Fibroblast of skin of scalp (primary cell): ENCODE results near the gene APBA2.

Source experiments
- DNase-seq: peaks from one replicate; pipeline ENCODE4 v3.0.0-alpha.2; 2013

The APBA2 gene

GRCh38 chr15:28985691-28986090, 99.9 kb downstream of the APBA2 start:
- DNase-seq = no peak

GRCh38 chr15:28986108-28986507, 100.3 kb downstream of the APBA2 start:
- no peak for DNase-seq

- no peak for DNase-seq
Measured at GRCh38 chr15:28986726-28987125, 101.0 kb downstream of the APBA2 start.

- DNase-seq = no peak
Measured at GRCh38 chr15:28987337-28987736, 101.6 kb downstream of the APBA2 start.

GRCh38 chr15:28989239-28989830, 103.6 kb downstream of the APBA2 start:
- peak; percentile 57 for DNase-seq

- no peak for DNase-seq
Measured at GRCh38 chr15:28989896-28990295, 104.1 kb downstream of the APBA2 start.

- DNase-seq = no peak
Measured at GRCh38 chr15:28990390-28990789, 104.6 kb downstream of the APBA2 start.

GRCh38 chr15:28991236-28992171, 105.7 kb downstream of the APBA2 start:
- DNase-seq = no peak

- DNase-seq = no peak
Measured at GRCh38 chr15:28992336-28992864, 106.6 kb downstream of the APBA2 start.

- no peak for DNase-seq
Measured at GRCh38 chr15:28993051-28993719, 107.4 kb downstream of the APBA2 start.

- DNase-seq = no peak
Measured at GRCh38 chr15:28993720-28994053, 107.9 kb downstream of the APBA2 start.

GRCh38 chr15:28994142-28994830, 108.5 kb downstream of the APBA2 start:
- DNase-seq = no peak

- DNase-seq = no peak
Measured at GRCh38 chr15:28994831-28995596, 109.2 kb downstream of the APBA2 start.

GRCh38 chr15:28995705-28996104, 109.9 kb downstream of the APBA2 start:
- no peak for DNase-seq

- no peak for DNase-seq
Measured at GRCh38 chr15:28996289-28996688, 110.5 kb downstream of the APBA2 start.

- no peak for DNase-seq
Measured at GRCh38 chr15:28996953-28997352, 111.2 kb downstream of the APBA2 start.

- DNase-seq = no peak
Measured at GRCh38 chr15:28997791-28998190, 112.0 kb downstream of the APBA2 start.

- DNase-seq = no peak
Measured at GRCh38 chr15:28998511-28998910, 112.7 kb downstream of the APBA2 start.

GRCh38 chr15:29003191-29003839, 117.5 kb downstream of the APBA2 start:
- DNase-seq = peak; percentile 19

- no peak for DNase-seq
Measured at GRCh38 chr15:29003840-29004233, 118.1 kb downstream of the APBA2 start.

- DNase-seq = no peak
Measured at GRCh38 chr15:29005931-29006330, 120.2 kb downstream of the APBA2 start.
